ENCODE measurements around the gene PLS1. TPM values are rescaled to one million over a fixed set of nuclear protein-coding genes. Genes with fewer than 3 reads are reported as not detected.

PLS1 gene
- total and polyA plus RNA-seq, 4 donors: 9.3 to 45.4 (median 18.7) TPM

DNA sequence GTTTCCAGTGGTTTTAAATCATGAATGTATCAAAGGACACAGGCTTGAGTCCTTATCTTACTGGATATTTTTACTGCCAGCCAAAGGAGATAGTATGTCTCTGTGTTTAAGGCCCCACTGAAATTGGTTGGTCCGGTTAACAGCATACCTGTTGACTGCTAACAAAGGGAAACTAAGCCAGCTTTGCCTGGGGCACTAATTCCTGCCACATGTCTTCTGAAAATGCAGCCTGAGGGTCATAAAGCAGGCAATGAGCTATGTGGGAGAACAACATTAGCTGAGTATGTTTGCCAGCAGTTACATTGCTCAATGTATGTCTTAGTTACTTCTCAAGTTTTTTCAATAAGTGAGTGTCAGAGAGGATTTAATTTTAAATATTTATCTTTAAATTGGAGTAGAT is 12.4 kb downstream of the PLS1 start:
- Histone ChIP-seq H3K9ac (ENCODE audit: insufficient read depth in 1 of 2, low read length in 2 of 2) (no peak overlapping the region), H3K27ac (ENCODE audit: low read depth in 1 of 2, low read length in 1 of 2) (no peak overlapping the region), H3K36me3 (ENCODE audit: control insufficient read depth in 4 of 4, insufficient read depth in 4 of 4, low read length in 4 of 4) (no peaks in the 10 kb centered on the region), H3K9me3 (ENCODE audit: control insufficient read depth in 4 of 4, insufficient read depth in 3 of 4, low read length in 3 of 4) (no peaks in the 10 kb centered on the region), H3K4me1 (ENCODE audit: control insufficient read depth in 5 of 5, insufficient read depth in 5 of 5, low read length in 5 of 5) (no peaks in the 10 kb centered on the region), H3K4me3 (no peak overlapping the region), H3K27me3 (ENCODE audit: control insufficient read depth in 3 of 3, insufficient read depth in 3 of 3, low read length in 2 of 3) (no peaks in the 10 kb centered on the region)
- TF ChIP-seq, protein P1, sequence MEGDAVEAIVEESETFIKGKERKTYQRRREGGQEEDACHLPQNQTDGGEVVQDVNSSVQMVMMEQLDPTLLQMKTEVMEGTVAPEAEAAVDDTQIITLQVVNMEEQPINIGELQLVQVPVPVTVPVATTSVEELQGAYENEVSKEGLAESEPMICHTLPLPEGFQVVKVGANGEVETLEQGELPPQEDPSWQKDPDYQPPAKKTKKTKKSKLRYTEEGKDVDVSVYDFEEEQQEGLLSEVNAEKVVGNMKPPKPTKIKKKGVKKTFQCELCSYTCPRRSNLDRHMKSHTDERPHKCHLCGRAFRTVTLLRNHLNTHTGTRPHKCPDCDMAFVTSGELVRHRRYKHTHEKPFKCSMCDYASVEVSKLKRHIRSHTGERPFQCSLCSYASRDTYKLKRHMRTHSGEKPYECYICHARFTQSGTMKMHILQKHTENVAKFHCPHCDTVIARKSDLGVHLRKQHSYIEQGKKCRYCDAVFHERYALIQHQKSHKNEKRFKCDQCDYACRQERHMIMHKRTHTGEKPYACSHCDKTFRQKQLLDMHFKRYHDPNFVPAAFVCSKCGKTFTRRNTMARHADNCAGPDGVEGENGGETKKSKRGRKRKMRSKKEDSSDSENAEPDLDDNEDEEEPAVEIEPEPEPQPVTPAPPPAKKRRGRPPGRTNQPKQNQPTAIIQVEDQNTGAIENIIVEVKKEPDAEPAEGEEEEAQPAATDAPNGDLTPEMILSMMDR (IDR thresholded peaks at IDR 0.05; ENCODE audit: control extremely low read depth, extremely low read depth): no peak
- 83 to 91% methylated on average over 1 of the region's 1 CpG for WGBS, 2 donors
- ATAC-seq (ENCODE audit: insufficient read depth, low FRiP score) (no peak), DNase-seq (peak in 2 of 3 donors; percentile 25 to 66)

DNA sequence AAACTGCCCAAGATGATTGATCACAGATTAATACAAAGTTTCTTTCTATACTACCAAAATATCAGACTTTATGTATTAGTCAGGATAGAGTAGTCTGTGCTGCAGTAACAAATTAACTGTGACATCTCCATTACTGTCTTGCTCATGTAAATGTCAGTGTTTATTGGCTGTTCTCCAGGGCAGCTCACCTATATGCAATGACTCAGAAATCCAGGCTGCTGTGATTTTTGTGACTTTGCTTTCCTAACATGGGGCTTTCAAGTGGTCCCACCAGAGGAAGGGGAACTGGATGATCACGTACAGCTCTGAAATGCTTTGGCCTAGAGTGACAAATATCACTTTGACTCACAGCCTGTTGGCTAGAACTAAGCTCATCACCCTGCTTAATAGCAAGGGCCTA is 12.9 kb downstream of the PLS1 start:
- ATAC-seq (ENCODE audit: insufficient read depth, low FRiP score) (no peak), DNase-seq (no peak)
- 83 to 86% methylated on average over 1 of the region's 1 CpG for WGBS, 2 donors
- Histone ChIP-seq H3K4me3 (no peak overlapping the region), H3K36me3 (ENCODE audit: control insufficient read depth in 4 of 4, insufficient read depth in 4 of 4, low read length in 4 of 4) (no peaks in the 10 kb centered on the region), H3K9me3 (ENCODE audit: control insufficient read depth in 4 of 4, insufficient read depth in 3 of 4, low read length in 3 of 4) (no peaks in the 10 kb centered on the region), H3K4me1 (ENCODE audit: control insufficient read depth in 5 of 5, insufficient read depth in 5 of 5, low read length in 5 of 5) (no peaks in the 10 kb centered on the region), H3K27me3 (ENCODE audit: control insufficient read depth in 3 of 3, insufficient read depth in 3 of 3, low read length in 2 of 3) (no peaks in the 10 kb centered on the region), H3K9ac (ENCODE audit: insufficient read depth in 1 of 2, low read length in 2 of 2) (no peak overlapping the region), H3K27ac (ENCODE audit: low read depth in 1 of 2, low read length in 1 of 2) (no peak overlapping the region)
- TF ChIP-seq, protein P1 (IDR thresholded peaks at IDR 0.05; ENCODE audit: control extremely low read depth, extremely low read depth): no peak

DNA sequence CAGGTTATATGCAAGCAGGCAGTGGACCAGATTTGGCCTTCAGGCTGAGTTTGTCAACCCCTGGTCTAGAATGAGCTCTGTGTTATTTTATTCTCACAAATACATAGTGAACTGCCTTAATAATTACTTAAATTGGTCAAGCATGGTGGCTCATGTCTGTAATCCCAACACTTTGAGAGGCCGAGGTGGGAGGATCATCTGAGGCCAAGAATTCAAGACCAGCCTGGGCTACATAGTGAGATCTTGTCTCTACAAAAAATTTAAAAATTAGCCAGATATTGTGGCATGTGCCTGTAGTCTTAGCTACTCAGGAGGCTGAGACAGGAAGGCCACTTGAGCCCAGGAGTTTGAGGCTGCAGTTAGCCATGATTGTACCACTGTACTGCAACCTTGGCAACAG is 15.0 kb downstream of the PLS1 start:
- no peak overlapping the region for H3K27ac ChIP-seq (ENCODE audit: low read depth in 1 of 2, low read length in 1 of 2)
- no peaks in the 10 kb centered on the region for H3K36me3 ChIP-seq (ENCODE audit: control insufficient read depth in 4 of 4, insufficient read depth in 4 of 4, low read length in 4 of 4)
- 95 to 96% methylated on average over 1 of the region's 1 CpG for WGBS, 2 donors
- H3K4me1 ChIP-seq (ENCODE audit: control insufficient read depth in 5 of 5, insufficient read depth in 5 of 5, low read length in 5 of 5): no peaks in the 10 kb centered on the region
- TF ChIP-seq, protein P1 (IDR thresholded peaks at IDR 0.05; ENCODE audit: control extremely low read depth, extremely low read depth): no peak
- ATAC-seq (ENCODE audit: insufficient read depth, low FRiP score): no peak
- H3K4me3 ChIP-seq: no peak overlapping the region
- no peaks in the 10 kb centered on the region for H3K9me3 ChIP-seq (ENCODE audit: control insufficient read depth in 4 of 4, insufficient read depth in 3 of 4, low read length in 3 of 4)
- no peaks in the 10 kb centered on the region for H3K27me3 ChIP-seq (ENCODE audit: control insufficient read depth in 3 of 3, insufficient read depth in 3 of 3, low read length in 2 of 3)
- DNase-seq: no peak
- H3K9ac ChIP-seq (ENCODE audit: insufficient read depth in 1 of 2, low read length in 2 of 2): no peak overlapping the region

DNA sequence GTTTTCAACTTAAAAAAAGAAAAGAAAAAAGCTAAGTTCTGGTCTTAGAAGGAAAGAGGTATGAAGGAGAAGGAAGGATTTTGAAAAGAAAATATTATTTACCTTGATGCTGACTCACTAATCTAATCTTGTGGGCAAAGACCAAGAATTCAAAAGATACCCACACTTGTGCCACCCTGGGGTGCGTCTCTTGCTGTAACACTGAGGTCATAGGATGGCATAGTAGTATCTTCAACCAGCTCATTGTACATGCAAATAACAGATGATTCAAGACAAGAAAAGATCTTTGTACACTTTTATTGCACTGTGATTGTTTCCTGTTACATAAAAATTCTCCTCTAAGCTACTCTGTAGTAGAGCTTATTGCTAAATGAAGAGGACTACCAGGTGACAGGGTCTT is 17.3 kb downstream of the PLS1 start:
- H3K4me1 ChIP-seq (ENCODE audit: control insufficient read depth in 5 of 5, insufficient read depth in 5 of 5, low read length in 5 of 5): no peaks in the 10 kb centered on the region
- TF ChIP-seq, protein P1 (IDR thresholded peaks at IDR 0.05; ENCODE audit: control extremely low read depth, extremely low read depth): no peak
- no peak overlapping the region for H3K27ac ChIP-seq (ENCODE audit: low read depth in 1 of 2, low read length in 1 of 2)
- ATAC-seq (ENCODE audit: insufficient read depth, low FRiP score): no peak
- no peaks in the 10 kb centered on the region for H3K36me3 ChIP-seq (ENCODE audit: control insufficient read depth in 4 of 4, insufficient read depth in 4 of 4, low read length in 4 of 4)
- no peak for DNase-seq
- no peak overlapping the region for H3K9ac ChIP-seq (ENCODE audit: insufficient read depth in 1 of 2, low read length in 2 of 2)
- H3K4me3 ChIP-seq: no peak overlapping the region
- H3K9me3 ChIP-seq (ENCODE audit: control insufficient read depth in 4 of 4, insufficient read depth in 3 of 4, low read length in 3 of 4): no peaks in the 10 kb centered on the region
- 88% methylated on average over 1 of the region's 1 CpG for WGBS, 2 donors
- H3K27me3 ChIP-seq (ENCODE audit: control insufficient read depth in 3 of 3, insufficient read depth in 3 of 3, low read length in 2 of 3): no peaks in the 10 kb centered on the region
